ENCODE data around the gene NOL4L.
A peak's percentile ranks its signal among the peaks of the same experiment; 100 is the strongest.

Gene NOL4L

GRCh38 chr20:32538526-32538939 is 46.6 kb downstream of the NOL4L start:
- no peak for DNase-seq

GRCh38 chr20:32537657-32538525 is 47.2 kb downstream of the NOL4L start:
- peak; percentile 47 for DNase-seq

GRCh38 chr20:32536851-32537656 is 48.1 kb downstream of the NOL4L start:
- peak; percentile 42 for DNase-seq

- DNase-seq: no peak
Observed at GRCh38 chr20:32535953-32536823, 48.9 kb downstream of the NOL4L start.

GRCh38 chr20:32535316-32535952 is 49.7 kb downstream of the NOL4L start:
- no peak for DNase-seq

- DNase-seq: no peak
Observed at GRCh38 chr20:32534661-32535240, 50.4 kb downstream of the NOL4L start.

GRCh38 chr20:32533732-32534131 is 51.4 kb downstream of the NOL4L start:
- DNase-seq: no peak

- DNase-seq: no peak
Observed at GRCh38 chr20:32532246-32532645, 52.9 kb downstream of the NOL4L start.

- DNase-seq: no peak
Observed at GRCh38 chr20:32528905-32529670, 56.0 kb downstream of the NOL4L start.

GRCh38 chr20:32528171-32528891 is 56.8 kb downstream of the NOL4L start:
- DNase-seq: no peak

GRCh38 chr20:32527447-32528055 is 57.6 kb downstream of the NOL4L start:
- DNase-seq: no peak

GRCh38 chr20:32527052-32527446 is 58.1 kb downstream of the NOL4L start:
- DNase-seq: no peak

- peak; percentile 54 for DNase-seq
Observed at GRCh38 chr20:32526541-32526940, 58.6 kb downstream of the NOL4L start.

GRCh38 chr20:32526125-32526524 is 59.0 kb downstream of the NOL4L start:
- DNase-seq: peak; percentile 41

GRCh38 chr20:32524829-32525501 is 60.2 kb downstream of the NOL4L start:
- no peak for DNase-seq

- peak; percentile 34 for DNase-seq
Observed at GRCh38 chr20:32523613-32524213, 61.4 kb downstream of the NOL4L start.

- DNase-seq: peak; percentile 20
Observed at GRCh38 chr20:32522776-32523612, 62.1 kb downstream of the NOL4L start.

- DNase-seq: no peak
Observed at GRCh38 chr20:32522526-32522775, 62.7 kb downstream of the NOL4L start.

All from MV-4-11 (cell line).